GM12864 (cell line): ENCODE measurements around the gene MATK.

ENCODE experiments used
- DNase-seq: peaks from one replicate; pipeline ENCODE4 v3.0.0-alpha.2; 2011; ENCODE audit warnings: low read depth
- H3K4me3 ChIP-seq: 2 replicates; pipeline ENCODE4 v1.5.1; 2011; ENCODE audit warnings: mild to moderate bottlenecking, low read depth, low read length, control low read depth
- TF ChIP-seq, protein P1 (sequence below): IDR thresholded peaks from 2 replicates; pipeline ENCODE4 v1.5.1; 2011; ENCODE audit warnings: low read depth, mild to moderate bottlenecking, moderate library complexity, low read length, control low read depth, inconsistent platforms; ENCODE audit errors: missing control alignments

MATK gene

DNA sequence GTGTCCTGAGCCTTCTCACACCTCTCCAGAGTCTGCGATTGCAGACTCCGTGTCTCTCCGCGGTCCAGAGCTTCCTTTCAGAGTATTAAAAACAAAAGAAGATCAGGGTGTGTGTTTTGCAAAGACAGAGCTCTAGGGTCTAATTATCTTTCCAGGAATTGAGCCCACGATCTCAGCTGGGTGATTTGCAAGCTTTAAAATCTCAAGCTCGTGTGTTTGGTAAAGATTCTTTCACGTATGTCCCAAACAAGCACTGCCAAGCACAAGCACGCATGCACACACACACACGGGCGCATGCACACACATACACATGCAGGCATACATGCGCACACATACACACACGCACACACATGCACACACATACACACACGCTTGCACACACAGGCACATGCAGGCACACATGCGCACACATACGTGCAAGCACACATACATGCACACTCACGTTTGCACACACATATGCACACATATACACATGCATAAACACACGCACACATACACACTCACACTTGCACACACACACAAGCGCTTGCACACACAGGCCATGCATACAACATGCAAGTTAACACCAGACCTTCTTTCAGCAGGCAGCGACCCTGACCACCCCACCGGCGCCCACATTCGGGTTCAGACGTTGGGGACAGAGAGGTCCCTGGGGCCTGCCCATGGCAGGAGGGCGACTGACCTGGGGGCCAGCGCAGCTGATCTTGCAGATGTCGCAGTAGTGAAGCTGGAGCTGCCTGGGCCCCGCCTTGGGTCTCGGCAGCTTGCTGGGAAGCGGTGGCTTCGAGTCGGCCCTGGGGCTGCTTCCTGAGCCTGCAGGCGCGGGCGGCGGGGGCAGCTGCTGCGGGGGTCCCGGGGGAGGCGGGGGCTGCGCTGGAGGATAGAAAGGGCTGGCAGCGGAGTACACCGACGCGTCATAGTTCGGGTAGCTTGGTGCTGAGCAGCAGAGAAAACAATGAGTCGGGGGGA lies 44.7 kb upstream of the MATK start:
- DNase-seq, result no peak
- TF ChIP-seq, protein P1, sequence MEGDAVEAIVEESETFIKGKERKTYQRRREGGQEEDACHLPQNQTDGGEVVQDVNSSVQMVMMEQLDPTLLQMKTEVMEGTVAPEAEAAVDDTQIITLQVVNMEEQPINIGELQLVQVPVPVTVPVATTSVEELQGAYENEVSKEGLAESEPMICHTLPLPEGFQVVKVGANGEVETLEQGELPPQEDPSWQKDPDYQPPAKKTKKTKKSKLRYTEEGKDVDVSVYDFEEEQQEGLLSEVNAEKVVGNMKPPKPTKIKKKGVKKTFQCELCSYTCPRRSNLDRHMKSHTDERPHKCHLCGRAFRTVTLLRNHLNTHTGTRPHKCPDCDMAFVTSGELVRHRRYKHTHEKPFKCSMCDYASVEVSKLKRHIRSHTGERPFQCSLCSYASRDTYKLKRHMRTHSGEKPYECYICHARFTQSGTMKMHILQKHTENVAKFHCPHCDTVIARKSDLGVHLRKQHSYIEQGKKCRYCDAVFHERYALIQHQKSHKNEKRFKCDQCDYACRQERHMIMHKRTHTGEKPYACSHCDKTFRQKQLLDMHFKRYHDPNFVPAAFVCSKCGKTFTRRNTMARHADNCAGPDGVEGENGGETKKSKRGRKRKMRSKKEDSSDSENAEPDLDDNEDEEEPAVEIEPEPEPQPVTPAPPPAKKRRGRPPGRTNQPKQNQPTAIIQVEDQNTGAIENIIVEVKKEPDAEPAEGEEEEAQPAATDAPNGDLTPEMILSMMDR, result no peak
- H3K4me3 ChIP-seq, result no peak overlapping the region

GRCh38 chr19:3827306-3827705 lies 41.1 kb upstream of the MATK start:
- H3K4me3 ChIP-seq, result no peak overlapping the region
- no peak for DNase-seq
- TF ChIP-seq, protein P1, result no peak

- H3K4me3 ChIP-seq, result no peak overlapping the region
- DNase-seq, result no peak
- TF ChIP-seq, protein P1, result no peak
These were observed 40.0 kb upstream of the MATK start for GRCh38 chr19:3826163-3826562.

- TF ChIP-seq, protein P1, result no peak
- no peak for DNase-seq
- no peak overlapping the region for H3K4me3 ChIP-seq
These were observed 39.2 kb upstream of the MATK start for GRCh38 chr19:3825286-3825956.

GRCh38 chr19:3823350-3823713 lies 37.2 kb upstream of the MATK start:
- TF ChIP-seq, protein P1, result no peak
- no peak for DNase-seq

GRCh38 chr19:3822683-3823349 lies 36.6 kb upstream of the MATK start:
- H3K4me3 ChIP-seq, result no peak overlapping the region
- TF ChIP-seq, protein P1, result no peak
- no peak for DNase-seq

More at GRCh38 chr19:3823350-3823713, 37.2 kb upstream of the MATK start:
- H3K4me3 ChIP-seq, result no peak overlapping the region
